Liver (tissue), 3 donors: Measurements from ENCODE around the gene TMEM44.

Source experiments
- GABPA ChIP-seq, 2 donors: IDR thresholded peaks in 1 of 2; conservative IDR thresholded peaks in 1 of 2; 2 replicates each; pipeline ENCODE4 v1.6.1; 2016; ENCODE audit warnings: antibody characterized with exemption in 2 of 2, mild to moderate bottlenecking in 1 of 2, moderate library complexity in 1 of 2
- YY1 ChIP-seq: IDR thresholded peaks from 2 replicates; pipeline ENCODE4 v1.6.1; 2016; ENCODE audit warnings: antibody characterized with exemption, mild to moderate bottlenecking
- TF ChIP-seq, protein P1 (sequence below): fragments of 150-350 bp; IDR thresholded peaks from 2 replicates; pipeline ENCODE4 v1.5.1; 2017; ENCODE audit warnings: improper control_type of control experiment, low read depth, low read length; ENCODE audit not compliant: missing input control
- donor health status: healthy.
- donor health status: healthy.

DNA sequence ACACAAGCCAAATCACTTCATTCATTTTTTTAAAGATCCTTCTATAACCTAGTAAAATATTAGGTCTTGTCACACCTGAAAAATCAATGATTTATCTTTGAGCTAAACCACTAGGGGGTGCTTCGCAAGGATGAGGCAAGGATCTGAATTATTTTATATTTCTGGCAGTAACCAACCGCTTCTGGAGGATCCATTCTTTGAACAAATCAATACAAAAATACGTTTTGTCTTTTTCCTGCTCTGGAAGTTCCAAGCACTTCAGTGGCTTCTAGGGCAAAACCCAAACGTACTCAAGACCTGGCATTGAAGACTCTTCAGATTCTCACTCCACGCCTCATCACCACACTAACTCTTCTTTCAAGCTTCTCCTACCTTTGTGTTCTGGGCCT is 38.3 kb upstream of the TMEM44 start:
- TF ChIP-seq GABPA (IDR thresholded peaks at IDR 0.05 in 1 of 2, conservative IDR thresholded peaks at IDR 0.05 in 1 of 2) (no peak), YY1 (no peak)
- TF ChIP-seq, protein P1, sequence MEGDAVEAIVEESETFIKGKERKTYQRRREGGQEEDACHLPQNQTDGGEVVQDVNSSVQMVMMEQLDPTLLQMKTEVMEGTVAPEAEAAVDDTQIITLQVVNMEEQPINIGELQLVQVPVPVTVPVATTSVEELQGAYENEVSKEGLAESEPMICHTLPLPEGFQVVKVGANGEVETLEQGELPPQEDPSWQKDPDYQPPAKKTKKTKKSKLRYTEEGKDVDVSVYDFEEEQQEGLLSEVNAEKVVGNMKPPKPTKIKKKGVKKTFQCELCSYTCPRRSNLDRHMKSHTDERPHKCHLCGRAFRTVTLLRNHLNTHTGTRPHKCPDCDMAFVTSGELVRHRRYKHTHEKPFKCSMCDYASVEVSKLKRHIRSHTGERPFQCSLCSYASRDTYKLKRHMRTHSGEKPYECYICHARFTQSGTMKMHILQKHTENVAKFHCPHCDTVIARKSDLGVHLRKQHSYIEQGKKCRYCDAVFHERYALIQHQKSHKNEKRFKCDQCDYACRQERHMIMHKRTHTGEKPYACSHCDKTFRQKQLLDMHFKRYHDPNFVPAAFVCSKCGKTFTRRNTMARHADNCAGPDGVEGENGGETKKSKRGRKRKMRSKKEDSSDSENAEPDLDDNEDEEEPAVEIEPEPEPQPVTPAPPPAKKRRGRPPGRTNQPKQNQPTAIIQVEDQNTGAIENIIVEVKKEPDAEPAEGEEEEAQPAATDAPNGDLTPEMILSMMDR: peak; percentile 53
